ENCODE measurements around the gene DES. TPM values are rescaled to one million over a fixed set of nuclear protein-coding genes. Genes with fewer than 3 reads are reported as not detected.
A peak's percentile ranks its signal among the peaks of the same experiment; 100 is the strongest.

Gene DES
- total and polyA plus RNA-seq, 9 of the 15 experiments (the other 6 are each of a cell fraction or from before 2014, with no cell fraction given), result 2.5 to 58.9 (median 21.9) TPM

DNA sequence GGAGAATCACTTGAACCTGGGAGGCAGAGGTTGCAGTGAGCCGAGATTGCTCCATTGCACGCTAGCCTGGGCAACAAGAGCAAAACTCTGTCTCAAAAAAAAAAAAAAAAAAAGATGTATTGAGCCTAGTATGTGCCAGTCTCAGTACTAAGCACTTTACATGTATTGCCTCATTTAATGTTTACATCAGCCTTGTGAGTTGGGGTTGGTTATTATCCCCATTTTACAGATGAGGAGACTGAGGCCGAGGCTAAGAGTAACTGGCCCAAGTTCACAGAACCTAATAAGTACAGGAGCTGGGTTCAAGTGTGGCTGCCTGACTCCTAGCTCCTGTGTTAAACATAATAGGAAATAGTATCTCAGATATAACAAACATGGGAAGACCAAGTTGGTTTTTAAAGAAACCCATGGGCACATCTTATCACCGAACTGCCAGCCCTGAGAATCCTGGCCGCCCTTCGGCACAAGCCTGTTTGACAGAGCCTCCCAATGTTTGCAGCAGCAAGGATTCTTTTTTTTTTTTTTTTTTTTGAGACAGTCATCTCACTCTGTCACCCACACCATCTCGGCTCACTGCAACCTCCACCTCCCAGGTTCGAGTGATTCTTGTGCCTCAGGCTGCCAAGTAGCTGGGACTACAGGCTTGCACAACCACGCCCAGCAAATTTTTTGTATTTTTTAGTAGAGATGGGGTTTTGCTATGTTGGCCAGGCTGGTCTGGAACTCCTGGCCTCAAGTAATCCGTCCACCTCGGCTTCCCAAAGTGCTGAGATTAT is 56.3 kb downstream of the DES start (continued):
- TF ChIP-seq HDAC2 (IDR thresholded peaks at IDR 0.05) (peak; percentile 62; the same call in 1 of the 2 replicates), KDM1A (IDR thresholded peaks at IDR 0.05) (peak; percentile 61 to 80; a peak in 3 of 4 replicates), ZNF24 (IDR thresholded peaks at IDR 0.05) (no peak), SMARCA5 (IDR thresholded peaks at IDR 0.05) (peak; percentile 66; the same call in 1 of the 2 replicates)
- TF ChIP-seq, protein P1, sequence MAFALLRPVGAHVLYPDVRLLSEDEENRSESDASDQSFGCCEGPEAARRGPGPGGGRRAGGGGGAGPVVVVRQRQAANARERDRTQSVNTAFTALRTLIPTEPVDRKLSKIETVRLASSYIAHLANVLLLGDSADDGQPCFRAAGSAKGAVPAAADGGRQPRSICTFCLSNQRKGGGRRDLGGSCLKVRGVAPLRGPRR (CRISPR knock-in tag; IDR thresholded peaks at IDR 0.05), result no peak

GRCh38 chr2:219475278-219475677 is 57.1 kb downstream of the DES start:
- no peaks in the 10 kb centered on the region for H3K27me3 ChIP-seq (ENCODE audit: control insufficient read depth in 2 of 2, insufficient read depth in 2 of 2, low read length in 2 of 2)
- DNase-seq (ENCODE audit: extremely low read depth in 1 of 4, low spot score in 3 of 4) (peak; percentile 32 to 80 (median 52)), ATAC-seq (peak; percentile 74), FAIRE-seq (peak; percentile 94)
- intact Hi-C loops (cut with micrococcal nuclease) (loop anchor here (5.0 kb wide), 1 partner anchor 73 kb away; no protein-coding TSS in a partner anchor), in situ Hi-C loops (cut with MboI) (loop anchor here (10.0 kb wide), 1 partner anchor 50 kb away; no protein-coding TSS in a partner anchor)
- no peaks in the 10 kb centered on the region for H3K9me3 ChIP-seq (replicated peaks; ENCODE audit: control insufficient read depth, insufficient read depth, low read depth, low read length)
- peak overlapping the region; percentile 30 to 82; a peak in 2 of 4 replicates for H3K9ac ChIP-seq (ENCODE audit: insufficient read depth in 1 of 2, low read depth in 2 of 2, low read length in 2 of 2)
- H2AFZ ChIP-seq (ENCODE audit: low read depth, low read length), result peak overlapping the region; percentile 51
- POLR2A ChIA-PET, result no interaction called here
- CTCF ChIA-PET (ENCODE audit: low intra/inter-chr PET ratio), result interaction anchor here (0.5 to 3.1 kb wide), 2 partner anchors 55 to 56 kb away, joined by 3 to 20 read pairs; no protein-coding TSS in a partner anchor
- no peaks in the 10 kb centered on the region for H4K20me1 ChIP-seq (replicated peaks; ENCODE audit: control insufficient read depth, insufficient read depth, low read length)
- no peaks in the 10 kb centered on the region for H3K9me1 ChIP-seq (ENCODE audit: control insufficient read depth, insufficient read depth, low read length)
- no peaks in the 10 kb centered on the region for H3K36me3 ChIP-seq (ENCODE audit: control insufficient read depth, insufficient read depth, low read length)
- no peak overlapping the region for H3K4me3 ChIP-seq
- H3K27ac ChIP-seq (ENCODE audit: extremely low read depth, low read depth, low read length), result no peak overlapping the region; the same call in 2 of the 3 replicates
- no peaks in the 10 kb centered on the region for H3K79me2 ChIP-seq (ENCODE audit: control insufficient read depth, insufficient read depth, low read length)
- H3K4me1 ChIP-seq (replicated peaks in 1 of 2; ENCODE audit: control insufficient read depth in 2 of 2, insufficient read depth in 2 of 2, low read length in 2 of 2), result peaks cover 12 to 57% of the 10 kb centered on the region in 2 experiments; a peak in 4 of 5 replicates
- 0% methylated on average over 6 of the region's 6 CpGs for WGBS (ENCODE audit: insufficient coverage, low coverage, missing lambda C conversion rate)
- H3K4me2 ChIP-seq (ENCODE audit: insufficient read depth, low read length), result peak overlapping the region; percentile 58
- no TSS peak for BruUV-seq (replicated peaks)
- TF ChIP-seq HDGF (IDR thresholded peaks at IDR 0.05) (no peak), TEAD4 (IDR thresholded peaks at IDR 0.05; ENCODE audit: low read length) (no peak), TEAD4 (CRISPR knock-in tag; IDR thresholded peaks at IDR 0.05; ENCODE audit: borderline replicate concordance) (no peak), NCOR1 (IDR thresholded peaks at IDR 0.05) (peak; percentile 22; the same call in 1 of the 2 replicates), CXXC5 (CRISPR knock-in tag; IDR thresholded peaks at IDR 0.05) (peak; percentile 9; the same call in 1 of the 2 replicates), KAT2B (IDR thresholded peaks at IDR 0.05; ENCODE audit: low read depth, low read length) (no peak), ZBTB7A (IDR thresholded peaks at IDR 0.05; ENCODE audit: borderline replicate concordance, control insufficient read depth, low read depth, low read length) (peak; percentile 28; the same call in 1 of the 2 replicates), CBFA2T2 (conservative IDR thresholded peaks at IDR 0.05) (peak; percentile 54; the same call in 1 of the 2 replicates), TCF3 (CRISPR knock-in tag; IDR thresholded peaks at IDR 0.05) (peak; percentile 50; the same call in 1 of the 2 replicates), TAL1 (IDR thresholded peaks at IDR 0.05) (peak; percentile 32; the same call in 1 of the 2 replicates), BRD4 (IDR thresholded peaks at IDR 0.05) (no peak), HDAC1 (IDR thresholded peaks at IDR 0.05) (no peak)
- TF ChIP-seq, protein P2, sequence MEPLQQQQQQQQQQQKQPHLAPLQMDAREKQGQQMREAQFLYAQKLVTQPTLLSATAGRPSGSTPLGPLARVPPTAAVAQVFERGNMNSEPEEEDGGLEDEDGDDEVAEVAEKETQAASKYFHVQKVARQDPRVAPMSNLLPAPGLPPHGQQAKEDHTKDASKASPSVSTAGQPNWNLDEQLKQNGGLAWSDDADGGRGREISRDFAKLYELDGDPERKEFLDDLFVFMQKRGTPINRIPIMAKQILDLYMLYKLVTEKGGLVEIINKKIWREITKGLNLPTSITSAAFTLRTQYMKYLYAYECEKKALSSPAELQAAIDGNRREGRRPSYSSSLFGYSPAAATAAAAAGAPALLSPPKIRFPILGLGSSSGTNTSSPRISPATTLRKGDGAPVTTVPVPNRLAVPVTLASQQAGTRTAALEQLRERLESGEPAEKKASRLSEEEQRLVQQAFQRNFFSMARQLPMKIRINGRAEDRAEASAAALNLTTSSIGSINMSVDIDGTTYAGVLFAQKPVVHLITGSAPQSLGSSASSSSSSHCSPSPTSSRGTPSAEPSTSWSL (CRISPR knock-in tag; IDR thresholded peaks at IDR 0.05; ENCODE audit: borderline replicate concordance), result no peak
- TF ChIP-seq, protein P3, sequence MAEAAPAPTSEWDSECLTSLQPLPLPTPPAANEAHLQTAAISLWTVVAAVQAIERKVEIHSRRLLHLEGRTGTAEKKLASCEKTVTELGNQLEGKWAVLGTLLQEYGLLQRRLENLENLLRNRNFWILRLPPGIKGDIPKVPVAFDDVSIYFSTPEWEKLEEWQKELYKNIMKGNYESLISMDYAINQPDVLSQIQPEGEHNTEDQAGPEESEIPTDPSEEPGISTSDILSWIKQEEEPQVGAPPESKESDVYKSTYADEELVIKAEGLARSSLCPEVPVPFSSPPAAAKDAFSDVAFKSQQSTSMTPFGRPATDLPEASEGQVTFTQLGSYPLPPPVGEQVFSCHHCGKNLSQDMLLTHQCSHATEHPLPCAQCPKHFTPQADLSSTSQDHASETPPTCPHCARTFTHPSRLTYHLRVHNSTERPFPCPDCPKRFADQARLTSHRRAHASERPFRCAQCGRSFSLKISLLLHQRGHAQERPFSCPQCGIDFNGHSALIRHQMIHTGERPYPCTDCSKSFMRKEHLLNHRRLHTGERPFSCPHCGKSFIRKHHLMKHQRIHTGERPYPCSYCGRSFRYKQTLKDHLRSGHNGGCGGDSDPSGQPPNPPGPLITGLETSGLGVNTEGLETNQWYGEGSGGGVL (CRISPR knock-in tag; IDR thresholded peaks at IDR 0.05), result no peak

Data from K562 (cell line).